HG03457 (cell line): ENCODE measurements around the gene KMT5B.

ENCODE experiments used
- ATAC-seq: cut with Tn5 transposase; IDR thresholded peaks from one replicate; pipeline ENCODE4 v1.9.1; 2021; ENCODE audit warnings: moderate number of reproducible peaks; ENCODE audit not compliant: unreplicated experiment

The KMT5B gene

DNA sequence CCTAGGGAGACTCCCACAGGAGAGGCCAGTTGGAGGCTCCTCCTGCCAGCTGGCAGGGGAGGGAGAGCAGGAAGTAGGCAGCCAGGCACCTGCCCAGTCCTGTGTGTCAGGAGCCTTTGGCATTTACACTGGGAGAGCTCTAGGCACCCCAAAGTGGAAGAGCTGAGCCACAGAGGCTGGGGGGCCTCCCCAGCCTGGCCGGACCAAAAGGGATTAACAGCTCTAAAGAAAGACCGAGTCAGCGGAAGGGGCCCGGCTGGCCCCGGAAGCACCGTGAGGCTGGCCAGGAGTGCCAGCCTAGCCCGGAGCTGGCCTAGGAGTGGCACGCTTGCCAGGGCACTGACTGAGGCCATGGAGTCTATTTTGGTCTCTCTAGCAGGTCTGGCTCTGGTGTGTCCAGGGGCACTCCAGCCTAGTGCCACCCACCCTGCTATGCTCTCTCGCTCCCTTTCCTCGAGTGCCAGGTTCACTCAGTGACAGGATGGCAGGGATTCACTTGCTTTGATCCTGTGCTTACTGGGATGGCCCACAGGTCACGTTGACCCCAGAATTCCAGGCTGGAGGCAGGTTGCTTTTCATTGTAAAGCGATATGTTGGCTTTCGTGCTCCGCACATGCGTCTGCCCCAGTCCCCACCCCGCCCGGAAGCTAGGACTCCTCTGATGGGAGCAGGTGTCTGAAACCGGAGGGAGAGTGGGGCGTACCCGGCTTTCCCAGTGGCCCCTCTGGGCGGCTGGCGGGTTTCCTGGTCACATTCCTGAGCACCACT lies 3.3 kb upstream of the KMT5B start:
- no peak for ATAC-seq

DNA sequence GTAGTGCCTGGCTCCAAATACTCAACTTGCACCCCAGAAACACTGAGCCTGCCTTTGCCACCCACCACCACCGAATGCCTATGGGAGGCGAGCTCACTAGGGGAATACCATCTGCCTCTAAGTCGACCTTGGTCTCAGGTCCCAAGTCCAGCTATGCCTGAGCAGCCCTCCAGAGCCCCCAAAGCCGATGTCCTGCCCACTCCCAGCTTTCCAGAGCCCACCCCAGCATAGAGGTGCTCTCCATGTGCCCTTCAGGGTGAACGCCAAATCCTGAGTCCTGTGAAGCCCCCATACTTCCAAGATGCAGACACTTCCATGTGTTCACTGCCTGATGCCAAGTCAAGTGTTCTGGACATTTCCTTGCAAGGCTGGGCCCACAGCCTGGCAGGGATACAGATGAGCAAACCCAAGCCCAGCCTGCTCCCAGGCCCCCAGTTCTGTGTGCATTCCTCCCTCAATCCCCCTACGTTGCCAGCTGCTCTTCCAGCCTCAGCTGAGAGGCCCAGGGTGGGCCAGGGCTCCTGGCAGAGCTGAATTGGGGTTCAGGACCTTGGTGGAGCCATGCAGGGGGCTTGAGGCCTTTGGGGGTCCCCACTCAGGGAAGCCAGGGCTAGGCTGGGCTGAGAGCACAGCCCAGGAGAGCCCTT lies 2.6 kb upstream of the KMT5B start:
- no peak for ATAC-seq

DNA sequence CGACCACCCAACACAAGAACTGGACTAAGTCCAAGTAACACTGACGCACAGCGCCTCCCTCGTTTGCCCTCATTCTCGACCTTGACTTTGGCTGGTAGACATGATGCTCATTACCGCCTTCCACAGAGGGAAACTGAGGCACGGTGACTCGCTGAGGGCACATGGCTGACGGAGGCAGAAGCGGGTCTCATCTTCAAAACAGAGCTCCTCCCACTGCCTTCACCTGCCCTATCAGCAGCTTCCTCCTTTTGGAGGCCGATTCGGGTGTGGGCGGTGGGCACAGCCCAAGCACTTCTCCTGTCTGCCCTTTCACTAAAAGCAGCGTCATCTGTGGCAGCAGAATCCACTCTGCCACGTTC lies 2.0 kb upstream of the KMT5B start:
- no peak for ATAC-seq

DNA sequence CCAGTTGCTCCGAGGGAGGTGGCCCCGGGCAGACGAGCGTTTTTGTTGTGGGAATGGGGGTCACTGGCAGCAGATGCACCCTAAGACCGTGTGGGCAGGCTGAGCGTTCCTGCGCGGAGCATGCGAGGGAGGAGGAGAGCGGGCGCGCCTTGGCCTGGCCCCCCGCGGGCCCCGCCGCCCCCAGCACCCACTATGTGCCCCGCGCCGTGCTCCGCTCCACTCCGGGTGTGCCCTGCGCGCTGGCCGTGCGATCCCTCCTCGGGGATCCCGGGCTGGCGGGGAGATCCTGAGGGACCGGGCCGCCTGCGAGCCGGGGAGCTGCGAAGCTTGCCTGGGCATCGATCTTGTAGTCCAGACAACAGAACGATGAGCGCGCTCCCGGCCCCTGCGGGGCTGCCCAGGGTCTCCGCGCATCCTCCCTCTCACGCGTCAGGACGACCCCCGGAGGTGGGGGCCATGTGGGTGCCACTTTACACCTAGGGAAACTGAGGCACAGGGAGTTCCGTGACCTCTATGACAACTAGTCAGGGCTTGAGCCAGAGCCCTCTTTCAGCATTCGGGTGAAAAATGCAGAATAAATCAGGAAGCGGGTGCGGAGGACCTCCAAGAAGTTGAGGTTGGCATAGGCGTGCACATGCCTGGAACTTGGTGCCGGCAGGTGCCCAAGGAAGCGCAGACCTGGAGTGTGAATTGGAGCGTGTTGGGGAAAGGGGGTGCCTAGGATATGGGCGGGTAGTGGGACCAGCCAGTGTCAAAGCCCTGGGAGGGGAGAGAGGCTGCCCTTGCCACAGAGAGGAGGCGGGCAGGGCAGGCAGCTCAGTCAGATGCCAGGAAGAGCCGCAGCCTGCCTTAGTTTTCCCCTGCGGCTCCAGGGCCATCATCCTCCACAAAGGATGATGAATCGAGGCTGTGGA lies 1.3 kb upstream of the KMT5B start:
- no peak for ATAC-seq

DNA sequence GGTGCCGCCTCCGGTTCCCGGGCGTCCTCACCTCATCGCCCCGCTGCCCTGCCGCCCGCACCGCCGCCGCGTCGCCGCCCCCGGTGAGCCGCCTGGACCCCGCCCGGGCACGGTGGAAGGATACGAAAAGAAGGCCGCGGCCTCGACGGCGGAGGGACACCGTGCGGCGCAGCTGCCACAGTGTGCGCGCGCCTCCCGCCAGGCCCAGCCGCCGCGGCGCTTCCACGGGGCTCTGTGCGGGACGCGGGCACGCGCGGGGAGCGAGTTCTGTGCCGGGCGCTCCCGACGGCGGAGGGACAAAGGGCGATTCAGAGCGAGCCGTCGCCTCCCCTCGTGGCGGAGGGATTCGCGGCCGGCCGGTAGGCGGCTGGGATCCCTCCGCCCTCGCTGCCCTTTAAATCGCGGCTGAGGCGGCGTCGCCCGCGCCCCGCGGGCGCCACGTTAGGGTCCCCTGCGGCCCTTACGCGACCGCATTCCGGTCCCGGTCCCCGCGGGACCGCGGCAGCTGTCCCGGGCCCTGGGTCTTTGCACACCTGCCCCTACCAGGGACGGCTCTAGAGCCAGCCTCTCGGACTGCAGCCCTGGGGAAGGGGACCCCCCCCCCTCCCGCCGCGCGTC lies 568 bp upstream of the KMT5B start:
- ATAC-seq: peak; percentile 40

DNA sequence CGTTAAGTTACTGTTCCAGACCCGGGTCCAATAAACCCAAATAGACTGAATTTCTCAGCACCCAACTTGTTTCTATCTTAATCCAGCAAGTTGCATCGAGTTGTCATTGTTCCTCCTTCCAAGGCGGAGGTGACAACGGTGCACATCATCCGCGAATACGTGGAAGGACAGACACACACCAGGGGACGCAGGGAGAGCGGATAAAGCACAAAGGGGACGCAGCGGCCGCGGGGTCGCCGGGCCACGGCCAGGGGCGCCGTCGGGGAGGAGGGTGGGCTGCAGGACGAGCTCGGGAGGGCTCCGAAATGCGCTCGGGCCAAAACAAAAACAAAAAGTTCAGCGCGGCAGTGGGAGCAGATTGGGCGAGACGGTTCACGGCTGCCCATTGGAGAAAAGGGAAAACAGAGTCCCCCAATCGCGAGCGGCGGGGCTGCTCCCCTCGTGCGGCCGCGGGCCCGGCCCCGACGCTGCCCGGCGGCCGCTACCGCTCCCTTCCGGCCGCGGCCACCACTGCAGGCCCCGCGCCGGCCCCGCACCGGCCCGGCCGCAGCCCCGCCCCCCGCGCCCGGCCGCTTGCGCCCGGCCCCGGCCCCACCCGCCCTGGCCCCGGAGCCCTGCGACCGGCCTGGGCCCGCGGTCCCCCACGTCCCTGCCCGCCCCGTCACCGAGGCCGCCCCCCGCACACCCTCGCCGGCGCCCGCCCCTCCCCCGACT lies 518 bp downstream of the KMT5B start:
- ATAC-seq: no peak

DNA sequence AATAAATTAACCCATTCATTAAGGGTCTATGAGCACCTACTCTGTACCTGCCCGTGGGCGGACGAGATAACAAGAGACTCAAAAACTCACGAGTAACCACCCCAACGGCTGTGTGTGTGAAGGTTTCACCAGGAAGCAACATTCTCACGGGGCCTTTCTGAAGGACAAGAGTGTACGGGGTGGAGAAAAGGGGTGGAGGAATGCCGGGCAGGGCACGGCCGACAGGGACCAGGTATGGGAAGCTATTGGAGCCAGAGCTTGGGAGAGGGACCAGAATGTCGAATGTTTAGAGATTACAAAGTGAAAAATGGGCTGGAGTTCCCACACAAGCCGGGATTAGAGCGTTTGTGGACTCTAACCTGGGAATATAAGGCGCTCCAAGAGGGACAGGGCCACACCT lies 1.6 kb downstream of the KMT5B start:
- ATAC-seq: no peak

DNA sequence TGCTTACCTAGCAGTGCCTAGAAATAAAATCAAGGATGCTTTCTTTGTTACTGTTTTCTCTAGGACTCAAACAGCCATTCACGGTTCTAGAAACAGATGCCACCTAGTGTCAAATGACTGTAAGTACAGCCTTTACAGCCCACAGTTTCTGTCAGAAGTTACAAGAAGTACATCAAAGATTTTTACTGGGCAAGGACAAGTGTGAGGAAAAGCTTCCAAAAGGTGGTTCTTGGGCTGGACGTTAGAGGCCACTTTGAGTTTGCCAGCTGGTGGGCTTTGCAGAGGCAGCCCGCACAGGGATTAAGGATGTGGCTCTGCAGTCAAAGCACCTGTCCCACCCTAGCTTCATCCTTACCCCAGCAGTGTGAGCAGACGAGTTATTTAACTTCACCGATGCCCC lies 6.9 kb downstream of the KMT5B start:
- no peak for ATAC-seq

DNA sequence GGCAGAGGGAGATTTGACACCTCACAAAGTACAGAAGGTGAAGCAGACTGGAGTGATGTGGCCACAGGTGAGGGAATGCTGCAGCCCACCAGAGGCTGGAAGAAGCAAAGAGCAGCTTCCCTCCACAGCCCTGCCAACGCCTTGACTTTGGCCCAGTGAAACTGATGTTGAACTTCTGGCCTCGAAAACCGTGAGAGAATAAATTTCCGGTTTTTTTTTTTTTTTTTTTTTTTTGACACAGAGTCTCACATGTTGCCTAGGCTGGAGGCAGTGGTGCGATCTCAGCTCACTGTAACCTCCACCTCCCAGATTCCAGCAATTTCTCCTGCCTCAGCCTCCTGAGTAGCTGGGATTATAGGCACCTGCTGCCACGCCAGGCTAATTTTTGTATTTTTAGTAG lies 8.7 kb downstream of the KMT5B start:
- ATAC-seq: no peak

DNA sequence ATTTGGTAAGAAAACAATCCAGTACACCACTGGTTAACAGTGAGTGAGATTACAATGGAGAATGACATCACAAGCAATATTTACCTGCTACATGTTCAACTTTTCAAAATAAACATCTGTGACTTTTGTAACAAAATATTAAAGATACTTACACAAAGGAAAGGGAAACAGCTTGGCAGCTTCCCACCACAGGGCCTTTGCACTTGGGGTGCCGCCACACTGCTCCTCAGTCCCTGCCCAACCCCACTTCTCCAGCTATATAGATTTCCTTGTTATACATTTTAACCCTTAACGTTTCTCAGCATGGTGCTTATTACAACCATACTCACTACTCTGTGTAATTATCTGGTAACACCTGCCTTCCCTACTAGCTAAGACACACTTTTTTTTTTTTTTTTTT lies 10.9 kb downstream of the KMT5B start:
- ATAC-seq: no peak

DNA sequence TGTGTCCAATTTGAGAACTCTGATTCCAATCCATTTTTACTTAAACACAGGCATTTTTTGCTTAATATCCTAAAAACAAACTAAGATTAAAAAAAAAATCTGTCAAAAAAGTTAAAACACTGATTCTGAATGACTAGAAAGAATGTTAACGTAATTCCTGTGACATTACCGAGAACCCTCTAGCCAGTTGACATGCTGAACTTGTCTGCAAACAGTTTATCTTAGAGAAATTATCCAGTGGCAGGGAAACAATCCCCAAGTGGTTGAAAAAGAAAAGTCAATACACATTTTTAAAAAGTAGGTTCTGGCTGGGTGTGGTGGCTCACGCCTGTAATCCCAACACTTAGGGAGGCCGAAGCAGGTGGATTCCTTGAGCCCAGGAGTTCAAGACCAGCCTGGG lies 11.6 kb downstream of the KMT5B start:
- ATAC-seq: no peak

DNA sequence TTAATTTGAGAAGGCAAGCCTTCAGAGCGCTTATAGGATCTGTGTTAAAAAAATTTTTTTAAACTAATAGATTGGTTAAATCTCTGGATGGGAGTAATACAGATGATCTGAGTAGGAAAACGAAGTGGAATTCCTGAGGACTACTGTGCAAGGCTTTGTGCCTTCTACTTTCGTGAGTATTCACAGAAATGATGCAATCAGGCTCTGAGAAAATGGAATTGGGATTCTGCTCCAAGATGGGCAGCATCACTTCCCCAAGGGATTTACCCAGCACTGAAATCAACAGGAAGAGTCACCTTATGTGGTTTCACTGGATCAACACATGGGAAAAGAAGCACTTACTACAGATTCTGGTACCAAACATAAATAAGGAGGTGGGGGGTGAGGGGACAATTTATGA lies 12.5 kb downstream of the KMT5B start:
- ATAC-seq: no peak

DNA sequence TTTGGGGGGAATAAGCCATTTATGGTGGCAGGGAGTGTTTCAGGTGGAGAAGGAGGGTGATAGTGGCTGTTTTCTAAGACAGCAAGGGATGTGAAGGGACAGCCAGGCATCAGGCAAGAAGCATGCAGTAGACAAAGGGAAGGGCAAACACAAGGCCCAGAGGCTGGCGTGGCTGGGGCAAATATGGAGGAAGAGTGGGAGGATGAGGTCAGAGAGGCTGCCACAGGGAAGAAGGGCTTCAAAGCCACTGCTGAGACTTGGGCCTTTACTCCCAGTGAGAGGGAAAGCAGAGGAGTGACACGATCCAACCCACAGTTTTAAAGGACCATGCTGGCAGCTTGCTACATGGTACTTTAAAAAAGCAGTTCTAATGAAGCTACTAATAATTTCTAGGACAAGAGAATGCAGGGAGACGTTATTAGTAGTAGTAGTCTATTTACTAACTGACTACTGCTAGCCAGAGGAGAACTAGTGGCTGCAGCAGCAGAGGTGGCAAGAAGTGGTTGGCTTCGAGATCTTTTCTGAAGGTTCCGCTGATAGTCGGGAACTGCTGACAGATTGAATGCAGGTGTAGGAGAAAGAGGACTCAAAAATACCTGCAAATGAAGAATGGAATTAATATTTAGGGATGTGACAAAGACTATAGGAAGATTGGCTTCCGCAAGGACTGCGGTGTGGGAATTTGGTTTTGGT lies 13.7 kb downstream of the KMT5B start:
- no peak for ATAC-seq

DNA sequence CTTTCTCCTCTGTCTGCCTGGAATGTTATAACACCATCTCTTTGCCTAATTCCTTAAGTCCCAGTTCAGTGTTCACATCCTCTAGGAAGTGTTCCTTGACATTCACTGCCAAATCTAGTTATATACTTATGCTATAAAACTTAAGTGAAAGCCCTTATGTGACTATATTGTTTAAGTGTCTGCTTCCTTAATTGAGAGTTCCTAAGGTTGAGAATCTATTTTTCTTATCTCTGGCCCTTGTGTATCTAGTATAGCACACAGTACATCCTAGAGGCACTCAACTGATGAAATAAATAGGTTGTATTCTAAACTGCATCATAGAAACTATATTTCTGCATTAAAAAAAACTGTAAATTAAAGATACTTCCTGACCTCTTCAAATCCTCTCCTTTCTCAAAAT lies 16.9 kb downstream of the KMT5B start:
- no peak for ATAC-seq

DNA sequence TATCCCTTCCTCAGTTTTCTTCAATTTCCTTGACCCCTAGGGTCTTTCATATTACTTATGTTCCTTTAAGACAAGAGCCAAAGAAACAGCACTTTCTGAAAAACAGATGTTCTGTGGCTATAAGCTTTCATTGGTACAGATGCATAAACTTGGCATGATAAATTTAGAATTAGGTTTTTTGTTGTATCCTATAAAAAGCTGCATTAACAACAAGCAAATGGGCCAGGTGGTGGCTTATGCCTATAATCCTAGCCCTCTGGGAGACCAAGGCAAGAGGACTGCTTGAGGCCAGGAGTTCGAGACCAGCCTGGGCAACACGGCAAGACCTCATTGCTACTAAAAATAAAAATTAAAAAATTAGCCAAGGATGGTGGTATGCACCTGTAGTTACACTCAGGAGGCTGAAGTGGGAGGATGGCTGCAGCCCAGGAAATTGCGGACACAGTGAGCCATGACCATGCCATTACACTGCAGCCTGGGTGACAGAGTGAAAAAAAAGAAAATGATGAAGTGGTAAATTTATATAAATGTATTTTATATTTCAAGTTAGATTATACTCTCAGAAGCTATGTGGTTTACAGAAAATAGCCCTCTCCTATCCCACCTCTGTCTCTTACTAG lies 18.3 kb downstream of the KMT5B start:
- no peak for ATAC-seq

DNA sequence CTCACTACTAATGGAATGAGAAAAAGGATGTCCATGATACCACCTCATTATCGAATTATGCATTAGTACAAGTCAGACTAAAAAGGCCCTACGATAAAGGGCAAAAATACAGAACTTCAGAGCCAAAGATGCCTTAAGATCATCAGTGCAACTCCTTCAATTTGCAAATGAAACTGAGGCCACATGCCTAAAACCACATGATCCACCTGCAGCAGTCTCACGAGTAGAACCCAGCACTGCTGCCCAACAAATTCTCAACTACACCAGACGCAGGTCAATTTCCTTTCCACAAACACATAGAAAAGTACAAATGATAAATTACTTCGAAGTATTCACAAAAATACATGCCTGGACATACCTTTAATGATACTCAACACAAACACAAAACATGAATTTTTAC lies 20.1 kb downstream of the KMT5B start:
- ATAC-seq: no peak

DNA sequence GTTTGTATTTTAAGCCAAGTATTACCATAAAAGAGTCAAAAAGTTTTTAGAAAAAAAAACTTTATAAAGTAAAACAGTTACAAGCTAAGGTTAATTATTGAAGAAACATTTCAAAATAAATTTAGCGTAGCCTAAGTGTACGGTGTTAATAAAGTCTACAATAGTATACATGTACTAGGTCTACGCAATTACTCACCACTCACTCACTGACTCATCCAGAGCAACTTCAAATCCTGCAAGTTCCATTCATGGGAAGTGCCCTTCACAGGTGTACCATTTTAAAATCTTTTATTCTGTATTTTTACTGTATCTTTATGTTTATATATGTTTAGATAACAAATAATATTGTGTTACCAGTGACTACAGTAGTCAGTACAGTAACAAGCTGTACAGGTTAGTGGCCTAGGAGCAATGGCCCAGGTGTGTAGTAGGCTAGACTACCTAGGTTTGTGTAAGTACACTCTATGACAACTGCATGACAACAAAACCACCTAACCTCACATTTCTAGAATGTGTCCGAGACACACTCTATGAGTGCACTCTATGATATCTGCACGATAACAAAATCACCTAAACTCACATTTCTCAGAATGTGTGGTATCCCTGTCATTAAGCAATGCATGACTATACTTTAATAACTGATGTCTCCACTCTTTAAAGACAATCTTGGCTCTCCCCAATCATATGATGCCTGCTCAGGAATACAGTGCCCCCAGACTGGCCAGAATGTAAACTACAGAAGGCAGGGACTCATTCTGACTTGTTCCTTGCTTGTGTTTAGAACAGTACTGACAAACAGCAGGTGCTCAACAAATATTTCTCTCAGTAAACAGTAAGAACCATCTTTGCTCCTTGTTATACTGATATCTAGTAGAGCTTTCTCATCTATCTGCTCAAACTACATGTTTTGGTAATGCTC lies 21.2 kb downstream of the KMT5B start:
- ATAC-seq: no peak

DNA sequence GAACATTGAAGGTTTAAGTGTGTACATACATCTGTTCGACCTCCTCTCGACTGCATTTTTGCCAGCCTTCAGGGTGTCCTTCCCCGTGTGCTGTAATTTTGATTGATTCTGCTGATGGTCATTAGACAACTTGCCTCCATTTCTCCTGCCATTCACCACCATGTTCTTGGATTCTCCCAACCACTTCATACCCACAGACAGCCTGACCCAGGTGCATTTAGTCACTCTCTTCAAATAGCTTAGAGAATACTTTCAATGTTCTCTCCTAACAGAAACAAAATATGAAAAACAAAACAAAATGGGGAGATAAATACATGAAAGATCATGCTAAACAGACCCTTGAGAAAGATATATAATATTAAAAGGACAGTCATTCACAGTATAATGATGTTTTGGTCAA lies 23.2 kb downstream of the KMT5B start:
- no peak for ATAC-seq

DNA sequence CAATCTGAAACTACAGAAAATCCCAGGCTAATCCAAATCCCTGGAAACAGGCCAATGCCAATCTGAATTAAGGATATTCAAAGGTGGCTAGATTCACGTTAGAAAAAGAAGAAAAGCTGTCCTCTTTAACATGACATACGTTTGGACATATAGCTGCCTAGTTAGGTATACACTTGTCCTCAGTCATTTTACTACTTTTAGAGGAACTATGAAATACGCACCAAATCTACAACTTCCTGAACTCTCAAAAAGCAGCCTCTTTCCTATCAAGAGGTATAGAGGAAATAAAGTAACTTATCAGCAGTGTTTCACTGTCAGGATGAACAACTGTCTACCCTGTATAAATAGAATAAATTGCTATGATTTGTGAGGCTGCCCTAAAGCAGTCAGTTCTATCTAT lies 24.0 kb downstream of the KMT5B start:
- no peak for ATAC-seq
